ENCODE results near the gene VAV2.
"Not testable (repeated sequence)": the region's sequence is repeated elsewhere in the genome, so short reads cannot be mapped to it uniquely, and the experiment has no call there.

VAV2 gene

DNA sequence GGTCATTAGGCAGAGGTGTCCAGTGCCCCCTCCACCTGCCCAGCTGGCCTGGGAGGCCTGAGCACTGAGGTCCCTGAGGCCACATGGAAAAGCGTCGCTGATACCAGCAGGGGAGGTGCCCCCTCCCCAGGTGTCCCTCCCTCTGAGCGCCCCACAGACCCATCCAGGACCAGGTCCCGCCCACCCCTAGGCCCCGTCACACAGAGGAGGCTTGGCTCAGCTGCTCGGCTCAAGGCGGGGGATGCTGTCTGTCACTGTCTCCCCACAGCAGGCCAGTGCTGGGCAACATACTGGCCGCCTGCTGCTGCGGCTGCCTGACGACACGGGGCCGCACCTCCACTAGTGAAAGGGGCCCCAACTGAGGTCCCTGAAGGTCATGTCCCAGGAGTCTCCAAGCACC lies 71.7 kb downstream of the VAV2 start:
- in situ Hi-C loops (cut with HindIII; ENCODE audit: low sequenced_read_pairs) = no loop called here

DNA sequence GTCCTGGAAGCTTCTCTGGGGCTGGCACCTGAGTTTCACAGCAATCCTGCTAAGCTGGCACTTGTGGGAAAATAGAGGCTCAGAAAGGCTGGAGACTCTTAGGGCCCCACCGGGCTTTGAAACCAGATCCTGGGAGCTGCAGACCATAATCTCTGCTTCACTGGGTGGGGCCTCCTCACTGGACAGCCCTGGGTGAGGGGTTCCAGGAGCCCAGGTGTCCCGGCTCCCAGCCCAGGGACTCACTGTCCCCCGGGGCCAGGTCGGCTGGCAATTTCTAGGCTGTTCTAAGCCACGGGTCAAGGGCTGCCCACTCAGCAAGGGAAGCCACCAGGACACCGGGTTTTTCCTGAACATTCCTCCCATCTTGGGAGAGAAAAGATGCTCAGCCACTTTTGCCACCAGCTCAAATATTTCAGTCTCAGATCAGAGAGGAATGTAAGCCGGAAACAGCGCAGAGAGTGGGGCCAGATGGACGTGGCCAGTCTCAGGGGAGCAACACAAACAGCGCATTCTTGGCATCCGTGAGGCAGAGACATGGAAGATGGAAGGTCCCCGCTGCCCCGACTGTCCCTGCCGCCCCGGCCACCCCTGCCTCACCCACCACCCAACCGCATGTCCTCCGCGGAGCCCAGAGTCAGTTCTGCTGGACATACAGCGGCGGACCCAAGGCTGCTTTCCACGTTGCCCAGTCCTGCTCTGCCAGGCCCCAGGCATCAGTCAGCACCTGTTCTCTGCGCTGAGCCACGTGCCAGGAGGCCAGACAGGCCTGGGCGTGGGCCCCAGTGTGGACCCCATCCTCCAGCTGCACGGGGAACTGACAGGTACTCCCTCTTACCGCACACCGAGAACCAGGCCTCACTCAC lies 72.6 kb downstream of the VAV2 start:
- in situ Hi-C loops (cut with HindIII; ENCODE audit: low sequenced_read_pairs) = no loop called here

DNA sequence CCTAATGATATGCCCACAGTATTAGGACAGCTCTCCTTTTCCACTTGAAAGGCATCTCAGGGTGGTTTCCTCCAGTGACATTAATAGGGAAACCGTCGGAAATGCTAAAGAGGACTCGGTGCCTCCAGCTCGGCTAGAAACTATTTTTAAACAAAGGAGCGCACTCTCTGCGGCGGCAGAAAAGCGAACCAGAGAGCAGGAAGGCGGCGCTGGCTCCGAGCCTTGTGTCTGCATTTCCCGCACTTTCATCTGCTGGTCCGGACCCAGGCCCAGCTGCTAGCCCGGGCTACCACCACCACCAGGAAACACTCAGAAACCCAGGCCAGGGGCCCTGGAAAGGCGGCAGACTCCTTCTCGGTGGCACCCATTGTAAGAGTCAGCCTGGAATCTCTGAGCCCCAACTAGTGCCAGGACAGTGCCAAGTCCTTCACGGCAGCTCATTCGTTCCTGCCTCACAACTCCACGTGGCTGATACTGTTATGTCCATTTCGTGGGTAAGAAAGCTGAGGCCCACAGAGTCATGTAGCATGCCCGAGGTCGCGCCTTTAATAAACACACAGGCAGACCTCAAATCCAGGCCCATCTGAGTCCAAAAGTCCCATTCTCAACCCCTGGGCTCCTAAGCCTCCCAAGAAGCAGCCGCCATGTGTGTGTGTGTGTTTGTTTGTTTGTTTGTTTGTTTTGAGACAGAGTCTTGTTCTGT lies 73.9 kb downstream of the VAV2 start:
- in situ Hi-C loops (cut with HindIII; ENCODE audit: low sequenced_read_pairs) = no loop called here

DNA sequence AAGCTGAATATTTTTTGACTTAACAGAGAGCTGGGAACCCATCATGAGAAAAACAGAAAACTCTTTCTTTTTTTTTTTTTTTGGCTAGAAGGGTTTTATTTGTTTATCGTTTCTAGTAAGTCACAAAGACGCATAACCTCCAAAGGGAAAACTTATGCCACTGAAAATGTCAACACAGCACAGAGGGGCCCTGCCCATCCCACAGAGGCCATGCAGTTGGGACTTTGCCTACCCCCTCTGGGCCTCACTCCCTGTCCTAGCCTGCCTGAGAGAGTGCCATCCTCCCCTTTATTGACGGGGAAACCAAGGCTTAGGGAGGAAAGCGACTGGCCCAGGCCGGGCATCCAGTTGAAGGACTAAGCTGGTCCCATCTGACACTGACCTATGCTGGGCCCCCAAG lies 74.7 kb downstream of the VAV2 start:
- in situ Hi-C loops (cut with HindIII; ENCODE audit: low sequenced_read_pairs) = no loop called here

DNA sequence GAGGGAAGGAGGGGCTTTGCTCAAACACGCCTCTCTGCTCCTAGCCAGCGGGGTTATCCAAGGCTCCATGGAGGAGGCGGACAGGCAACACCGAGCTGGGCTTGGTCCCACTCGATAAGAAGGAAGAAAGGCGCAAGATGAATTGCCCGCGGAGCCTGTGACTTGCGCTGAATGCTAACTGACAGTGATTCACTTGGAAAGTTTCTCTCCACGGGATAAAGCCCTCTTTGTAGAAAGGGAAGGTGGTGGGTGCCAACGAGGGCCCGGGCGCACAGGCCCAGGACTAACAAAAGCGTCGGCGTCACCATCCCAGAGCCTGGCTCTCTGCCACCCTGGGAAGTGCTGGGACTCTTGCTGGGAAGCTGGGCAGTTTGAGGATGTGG lies 76.0 kb downstream of the VAV2 start:
- in situ Hi-C loops (cut with HindIII; ENCODE audit: low sequenced_read_pairs) = no loop called here

DNA sequence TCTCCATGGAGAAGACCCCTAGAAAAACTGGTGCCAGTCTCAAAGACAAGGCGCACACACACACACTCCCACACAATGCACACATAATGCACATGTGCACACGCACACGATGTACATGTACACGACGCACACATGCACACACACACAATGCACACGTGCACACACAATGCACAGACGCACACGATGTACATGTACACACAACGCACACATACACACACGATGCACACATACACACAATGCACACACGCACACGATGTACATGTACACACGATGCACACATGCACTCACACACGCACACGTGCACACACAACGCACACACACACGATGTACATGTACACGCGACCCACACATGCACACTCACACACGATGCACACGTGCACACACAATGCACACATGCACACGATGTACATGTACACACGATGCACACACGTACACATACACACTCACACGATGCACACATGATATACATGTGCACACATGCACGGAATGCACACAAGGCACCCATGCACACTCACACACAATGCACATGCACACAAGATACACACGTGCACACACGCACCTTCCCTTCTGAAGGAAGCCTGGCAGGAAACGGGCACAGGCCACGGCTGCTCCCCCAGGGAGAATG lies 76.5 kb downstream of the VAV2 start:
- in situ Hi-C loops (cut with HindIII; ENCODE audit: low sequenced_read_pairs) = no loop called here

DNA sequence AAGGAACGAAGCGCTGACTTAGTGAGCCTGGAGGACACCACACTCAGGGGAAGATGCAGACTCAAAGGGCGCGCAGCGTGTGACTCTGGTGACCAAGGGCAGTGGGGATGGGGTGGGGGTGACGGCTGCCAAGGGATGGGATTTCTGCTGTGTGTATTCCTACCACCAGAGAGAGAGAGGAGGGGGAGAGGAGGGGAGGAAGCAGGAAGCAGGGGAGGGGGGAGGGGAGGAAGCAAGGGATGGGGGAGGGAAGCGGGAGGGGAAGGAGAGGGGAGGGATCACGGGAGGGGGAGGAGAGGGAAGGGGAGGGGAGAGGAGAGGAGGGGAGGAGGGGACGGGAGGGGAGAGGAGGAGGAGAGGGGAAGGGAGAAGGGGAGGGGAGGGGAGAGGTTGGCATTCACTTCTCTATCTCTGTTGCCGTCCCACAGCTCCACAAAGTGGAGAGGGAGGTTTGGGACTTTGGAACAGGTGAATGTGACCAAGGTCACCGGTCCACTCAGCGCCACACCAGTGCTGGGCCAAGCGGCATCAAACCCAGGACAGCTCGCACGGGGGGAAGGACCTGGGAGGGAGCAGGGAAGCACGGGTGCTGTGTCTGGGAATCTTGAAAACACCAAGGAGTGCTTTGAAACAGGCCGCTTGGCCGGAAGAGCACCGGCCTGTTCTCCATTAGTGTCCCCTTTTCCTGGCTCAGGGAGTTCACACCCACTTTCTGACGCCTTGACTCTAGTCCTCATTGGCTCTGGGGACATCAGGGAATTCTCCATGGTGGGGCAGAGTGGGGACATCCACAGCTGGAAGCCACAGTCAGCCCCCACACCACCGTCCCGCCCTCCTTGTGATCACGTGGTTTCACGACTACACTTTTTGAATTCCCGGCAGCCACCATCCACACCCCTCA lies 77.4 kb downstream of the VAV2 start:
- in situ Hi-C loops (cut with HindIII; ENCODE audit: low sequenced_read_pairs) = no loop called here

DNA sequence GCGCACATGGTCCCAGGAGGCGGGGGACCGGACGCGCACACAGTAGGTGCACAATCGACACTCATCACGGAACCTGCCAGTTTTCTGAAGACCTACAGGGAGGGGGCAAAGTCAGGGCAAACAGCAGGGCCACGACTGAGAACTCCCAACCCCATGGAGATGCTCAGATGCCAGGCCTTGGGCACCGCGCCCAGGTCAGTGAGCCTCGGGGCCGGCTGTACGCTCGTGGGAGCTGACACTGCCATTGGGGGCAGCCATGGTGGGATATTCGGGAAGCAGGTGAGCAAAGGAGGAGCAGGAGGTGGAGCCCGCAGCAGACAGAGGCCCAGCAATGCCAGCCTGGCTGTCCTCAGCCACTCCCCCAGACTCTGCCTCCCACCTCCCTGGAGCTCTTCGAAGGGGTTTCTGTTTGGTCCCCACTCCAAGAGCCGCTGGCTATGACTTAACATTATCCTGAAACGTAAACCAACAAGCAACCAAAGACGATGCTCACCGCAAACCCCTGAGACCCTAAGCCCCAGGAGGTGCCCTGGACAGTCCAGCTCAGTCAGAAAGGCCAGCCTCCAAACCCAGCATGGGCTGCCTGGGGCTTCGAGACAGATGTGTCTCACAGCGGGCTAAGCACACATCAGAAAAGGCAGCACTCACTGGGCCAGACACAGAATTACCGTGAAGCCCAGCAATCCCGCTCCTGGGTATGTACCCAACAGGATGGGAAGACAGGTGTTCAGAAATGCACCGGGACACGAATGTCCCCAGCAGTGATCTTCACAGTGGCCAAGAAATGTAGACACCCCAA lies 78.4 kb downstream of the VAV2 start:
- in situ Hi-C loops (cut with HindIII; ENCODE audit: low sequenced_read_pairs) = no loop called here

DNA sequence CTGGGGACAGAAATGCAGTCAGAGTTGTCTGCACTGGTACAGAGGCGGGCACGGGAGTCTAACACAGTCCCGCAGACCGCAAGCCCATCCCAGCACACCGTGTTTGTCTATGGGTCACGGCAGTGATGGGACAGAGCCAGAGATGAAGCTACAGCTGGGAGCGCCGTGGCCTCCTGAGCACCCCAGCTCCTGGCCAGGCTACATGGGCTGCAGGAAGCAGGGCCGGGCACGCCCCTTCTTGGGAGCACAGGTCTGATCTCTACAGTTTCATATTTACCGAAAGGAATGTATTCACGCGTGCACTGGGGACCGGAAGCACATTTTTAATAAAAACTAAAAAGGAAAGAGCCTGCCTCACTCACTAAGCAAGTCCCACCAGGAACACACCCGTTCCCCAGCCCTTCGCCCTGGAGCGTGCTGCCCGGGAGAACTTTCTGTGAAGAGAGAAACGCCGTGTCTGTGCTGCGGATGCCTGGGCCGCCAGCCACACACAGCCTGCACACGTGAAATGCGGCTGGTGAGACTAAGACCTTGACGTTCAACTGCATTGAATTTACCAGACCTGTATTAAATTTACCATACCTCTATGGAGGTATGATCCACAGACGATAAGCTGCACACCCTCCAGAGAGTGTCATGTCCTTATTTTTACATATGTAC lies 81.1 kb downstream of the VAV2 start:
- in situ Hi-C loops (cut with HindIII; ENCODE audit: low sequenced_read_pairs) = no loop called here

DNA sequence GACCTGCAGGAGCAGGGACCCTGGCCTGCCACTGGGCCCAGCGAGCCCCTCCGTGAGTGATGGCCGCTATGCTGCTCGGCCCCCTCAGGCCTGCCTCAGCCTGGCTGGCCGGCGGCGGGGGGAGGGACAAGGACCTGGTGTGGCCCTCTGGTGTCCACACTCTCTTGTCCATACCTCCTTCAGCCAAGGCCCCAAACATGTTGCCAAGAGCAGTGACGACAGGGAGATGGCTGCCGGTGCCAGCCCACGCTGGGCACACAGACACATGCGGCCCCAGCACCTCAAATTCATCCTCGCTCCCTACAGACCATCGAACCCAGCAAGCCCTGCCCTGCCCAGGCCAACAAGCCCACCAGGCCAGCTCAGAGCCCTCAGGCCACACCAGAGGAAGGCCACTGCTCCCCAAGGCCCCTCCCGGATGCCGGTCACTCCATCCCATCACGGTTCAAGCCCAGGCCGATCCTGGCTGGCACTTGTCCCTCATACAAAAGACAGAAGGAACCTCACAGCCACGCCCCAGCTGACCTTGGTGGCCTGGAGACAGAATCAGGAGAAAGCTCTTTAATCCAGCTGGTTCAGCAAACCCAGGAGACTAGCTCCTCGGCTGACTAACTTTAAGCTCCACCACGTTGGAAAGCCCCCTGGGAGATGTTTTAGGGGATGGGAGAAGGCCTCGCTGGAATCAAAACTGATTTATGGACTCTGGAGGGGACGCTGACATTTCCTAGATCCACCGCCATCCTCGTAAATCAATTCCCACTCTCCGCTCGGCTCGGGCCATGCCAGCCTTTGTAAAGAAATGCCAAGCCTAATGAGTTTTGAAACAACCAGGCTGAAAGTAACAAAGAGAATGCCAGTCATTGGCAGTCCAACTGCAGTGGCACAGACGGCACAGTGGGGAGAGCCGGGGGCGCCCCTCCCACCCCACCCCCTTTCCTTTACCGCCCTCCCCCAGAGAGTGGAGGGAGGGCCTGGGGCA lies 84.9 kb downstream of the VAV2 start:
- in situ Hi-C loops (cut with HindIII; ENCODE audit: low sequenced_read_pairs) = no loop called here

DNA sequence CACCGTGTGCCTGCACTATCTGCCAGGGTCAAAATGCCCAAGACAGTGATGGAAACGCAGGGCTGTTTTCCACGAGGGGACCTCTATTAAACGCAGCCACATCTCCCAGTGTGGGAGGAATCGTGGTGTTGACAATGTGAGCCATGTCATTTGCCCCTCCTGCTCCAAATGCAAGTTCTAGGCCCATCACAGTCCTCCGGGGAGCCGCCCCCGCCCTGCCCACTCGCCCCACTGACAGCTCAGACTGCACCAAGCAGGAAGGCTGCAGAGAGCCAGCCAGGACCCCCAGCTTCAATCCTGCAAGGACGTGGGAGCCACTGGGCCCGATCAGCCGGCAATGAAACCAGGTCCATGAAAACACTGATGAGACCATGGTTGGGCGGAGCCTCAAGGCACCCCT lies 85.9 kb downstream of the VAV2 start:
- in situ Hi-C loops (cut with HindIII; ENCODE audit: low sequenced_read_pairs) = no loop called here

DNA sequence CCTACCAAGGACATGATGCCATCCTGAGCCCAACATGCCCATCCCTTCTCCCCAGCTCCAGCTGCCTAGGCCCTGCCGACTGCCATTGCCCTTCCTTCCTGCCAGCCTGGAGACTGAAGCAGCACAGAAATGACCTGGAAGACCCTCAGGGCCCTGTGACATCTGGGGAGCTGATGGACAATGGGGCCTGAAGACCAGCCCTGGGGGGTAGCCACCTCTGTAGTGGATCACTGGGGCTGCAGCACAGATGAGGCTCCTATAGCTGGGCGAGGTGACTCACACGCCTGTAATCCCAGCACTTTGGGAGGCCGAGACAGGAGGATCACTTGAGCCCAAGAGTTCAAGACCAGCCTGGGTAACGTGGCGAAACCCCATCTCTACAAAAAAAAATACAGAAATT lies 86.6 kb downstream of the VAV2 start:
- in situ Hi-C loops (cut with HindIII; ENCODE audit: low sequenced_read_pairs) = no loop called here

DNA sequence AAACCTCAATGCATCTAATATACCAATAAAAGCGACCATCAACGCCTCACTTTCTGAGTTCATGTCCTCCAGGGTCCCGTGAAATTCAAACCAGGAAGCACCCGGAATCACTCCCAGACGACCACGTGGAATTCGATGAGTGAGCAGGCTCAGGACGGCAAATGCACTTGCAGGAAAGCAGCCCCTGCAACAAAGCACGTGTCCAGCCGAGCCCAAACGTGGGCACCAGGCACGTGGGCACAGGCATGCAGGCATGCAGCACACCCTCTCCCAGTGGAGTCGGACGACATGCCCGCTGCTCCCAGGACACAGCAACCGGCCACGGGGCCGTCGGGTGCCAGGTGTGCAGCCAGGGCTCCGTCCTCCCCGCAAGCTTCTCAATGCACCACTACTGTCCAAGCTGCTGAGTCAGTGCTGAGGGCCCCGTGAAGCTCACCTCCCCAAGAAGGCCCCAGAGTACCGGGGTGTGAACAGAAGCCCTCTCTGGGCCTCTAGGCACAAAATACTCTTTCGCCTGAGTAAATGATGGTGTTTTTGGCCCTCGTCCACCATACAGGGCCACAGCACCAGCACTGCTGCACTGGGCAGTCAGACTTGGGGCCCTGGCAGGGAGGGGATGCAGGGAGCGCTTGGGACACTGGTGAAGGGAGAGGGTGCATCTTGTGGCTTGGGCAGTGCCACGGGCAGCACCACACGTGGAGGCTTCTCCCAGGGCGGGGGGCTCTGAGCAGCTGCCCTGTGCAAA lies 87.6 kb downstream of the VAV2 start:
- in situ Hi-C loops (cut with HindIII; ENCODE audit: low sequenced_read_pairs) = loop anchor here (5.0 kb wide), 2 partner anchors 62 to 103 kb away; no protein-coding TSS in a partner anchor

DNA sequence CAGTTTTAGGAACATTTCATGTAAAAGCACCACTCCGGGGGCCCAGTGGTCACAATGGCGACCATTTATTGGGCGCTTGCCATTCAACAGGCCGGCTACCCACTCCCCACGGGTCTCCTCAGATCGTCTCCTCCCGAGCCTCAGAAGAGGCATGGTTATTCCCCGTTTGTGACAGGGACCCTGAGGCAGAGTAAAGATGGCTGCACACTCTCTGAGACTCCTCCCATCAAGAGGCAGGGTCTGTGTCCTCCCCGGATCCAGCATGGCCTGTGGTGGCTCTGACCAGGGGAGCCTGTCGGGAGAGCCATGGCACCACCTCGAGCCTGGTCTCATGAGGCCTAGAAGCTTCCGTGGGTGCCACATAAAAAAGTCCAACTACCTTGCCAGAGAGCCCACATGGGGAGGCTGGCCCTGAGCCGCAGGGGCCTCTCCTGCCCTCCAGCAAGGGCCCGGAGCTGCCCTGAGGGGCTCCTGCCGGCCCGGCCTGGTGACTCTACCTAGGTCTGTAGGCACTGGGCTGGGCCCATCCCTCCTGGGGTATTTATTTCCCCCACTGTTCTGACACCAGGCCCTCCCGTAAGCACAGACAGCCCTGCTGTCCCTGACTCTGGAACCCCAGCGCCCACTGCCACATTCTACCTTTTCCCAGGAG lies 90.8 kb downstream of the VAV2 start:
- in situ Hi-C loops (cut with HindIII; ENCODE audit: low sequenced_read_pairs) = loop anchor here (5.0 kb wide), 2 partner anchors 59 to 106 kb away; no protein-coding TSS in a partner anchor

DNA sequence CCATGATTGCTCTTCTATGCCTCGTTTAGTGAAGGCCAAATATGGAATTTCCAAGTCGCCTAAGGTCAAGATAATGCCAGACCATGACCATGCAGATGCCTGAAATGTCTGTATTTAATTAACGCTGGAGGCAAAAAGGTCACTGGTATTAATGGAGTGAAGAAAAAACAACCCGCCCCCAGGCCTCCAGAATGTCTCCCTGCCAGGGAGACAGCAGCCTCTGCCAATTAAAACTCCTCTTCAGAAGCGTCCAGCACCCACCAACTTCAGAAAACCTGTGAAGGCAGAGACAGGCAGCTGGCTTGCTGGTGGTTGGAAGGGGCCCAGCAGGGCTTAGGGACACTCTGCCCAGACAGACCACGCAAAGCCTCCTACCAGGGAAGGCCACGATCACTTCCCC lies 94.4 kb downstream of the VAV2 start:
- in situ Hi-C loops (cut with HindIII; ENCODE audit: low sequenced_read_pairs) = no loop called here

DNA sequence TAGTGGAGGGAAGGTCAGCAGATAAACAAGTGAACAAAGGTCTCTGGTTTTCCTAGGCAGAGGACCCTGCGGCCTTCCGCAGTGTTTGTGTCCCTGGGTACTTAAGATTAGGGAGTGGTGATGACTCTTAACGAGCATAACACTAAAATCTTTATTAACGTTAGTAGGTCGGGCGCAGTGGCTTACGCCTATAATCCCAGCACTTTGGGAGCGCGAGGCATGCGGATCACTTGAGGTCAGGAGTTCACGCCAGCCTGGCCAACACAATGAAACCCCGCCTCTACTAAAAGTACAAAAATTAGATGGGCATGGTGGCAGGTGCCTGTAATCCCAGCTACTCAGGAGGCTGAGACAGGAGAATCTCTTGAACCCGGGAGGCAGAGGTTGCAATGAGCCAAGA lies 96.1 kb downstream of the VAV2 start:
- in situ Hi-C loops (cut with HindIII; ENCODE audit: low sequenced_read_pairs) = not testable (repeated sequence)

DNA sequence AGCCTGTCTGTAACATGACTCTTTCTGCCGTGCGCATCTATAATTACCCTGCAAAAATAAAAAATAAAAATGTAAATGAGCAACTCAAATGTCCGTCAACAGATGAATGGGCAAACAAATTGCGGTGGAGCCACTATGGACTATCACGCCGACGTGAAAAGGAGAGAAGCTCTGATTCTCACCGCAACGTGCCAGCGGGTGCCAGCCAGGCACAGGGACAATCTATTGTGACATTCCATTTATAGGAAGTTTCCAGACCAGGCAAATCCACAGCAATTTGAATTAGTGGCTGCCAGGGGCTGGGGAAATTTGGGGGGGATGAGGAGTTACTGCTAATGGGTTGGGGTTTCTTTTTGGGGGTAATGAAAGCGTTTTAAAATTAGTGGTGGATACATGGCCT lies 96.8 kb downstream of the VAV2 start:
- in situ Hi-C loops (cut with HindIII; ENCODE audit: low sequenced_read_pairs) = no loop called here

All from endothelial cell of hepatic sinusoid (primary cell).